CD14-positive monocyte (primary cell): ENCODE measurements around the gene FCGR2B. TPM values are rescaled to one million over a fixed set of nuclear protein-coding genes. Genes with fewer than 3 reads are reported as not detected.
A peak's percentile ranks its signal among the peaks of the same experiment; 100 is the strongest.
"Not testable (repeated sequence)": the region's sequence is repeated elsewhere in the genome, so short reads cannot be mapped to it uniquely, and the experiment has no call there.

ENCODE experiments used
- DNase-seq, 3 donors: peaks; one replicate each; pipeline ENCODE4 v3.0.0-alpha.2; 2011 to 2022
- H2AFZ ChIP-seq: 2 replicates; pipeline ENCODE4 v1.6.0; 2012; ENCODE audit warnings: mild to moderate bottlenecking, low read depth, low read length, inconsistent platforms; ENCODE audit not compliant: insufficient read depth, poor library complexity, severe bottlenecking
- H3K27ac ChIP-seq, 2 donors: 1 replicate in 1 of 2; 2 replicates in 1 of 2; pipeline ENCODE4 v1.5.1; 2012 to 2013; ENCODE audit warnings: low read length in 2 of 2, control low read depth in 1 of 2, inconsistent platforms in 1 of 2, low read depth in 1 of 2, mild to moderate bottlenecking in 1 of 2
- H3K27me3 ChIP-seq, 2 donors: one replicate each; pipeline versions ENCODE4 v1.6.0 to v1.6.1; 2011 to 2013; ENCODE audit warnings: low read length in 2 of 2; ENCODE audit not compliant: control insufficient read depth in 2 of 2, insufficient read depth in 2 of 2
- H3K36me3 ChIP-seq, 2 donors: replicated peaks in 1 of 2; 1 replicate in 1 of 2; 2 replicates in 1 of 2; pipeline versions ENCODE4 v1.5.1 to v1.6.1; 2012 to 2013; ENCODE audit warnings: low read length in 2 of 2, control low read depth in 1 of 2, inconsistent platforms in 1 of 2, mild to moderate bottlenecking in 1 of 2; ENCODE audit not compliant: insufficient read depth in 2 of 2, control insufficient read depth in 1 of 2
- H3K4me1 ChIP-seq, 2 donors: 1 replicate in 1 of 2; 2 replicates in 1 of 2; pipeline versions ENCODE4 v1.5.1 to v1.6.1; 2012 to 2013; ENCODE audit warnings: low read length in 2 of 2, control low read depth in 1 of 2, inconsistent platforms in 1 of 2, mild to moderate bottlenecking in 1 of 2, moderate library complexity in 1 of 2; ENCODE audit not compliant: insufficient read depth in 2 of 2, control insufficient read depth in 1 of 2
- H3K4me2 ChIP-seq: replicated peaks from 2 replicates; pipeline ENCODE3; 2012; ENCODE audit warnings: low read length, moderate library complexity, mild to moderate bottlenecking; ENCODE audit not compliant: poor library complexity, severe bottlenecking; ENCODE audit errors: extremely low read depth
- H3K4me3 ChIP-seq, 3 experiments: fragments of 200-600 bp in 1 of 3; sonication (generic) in 1 of 3; replicated peaks in 1 of 3; 1 replicate in 2 of 3; 2 replicates in 1 of 3; pipeline ENCODE4 v1.5.1; 2011 to 2013; ENCODE audit warnings: low read length in 3 of 3, mild to moderate bottlenecking in 3 of 3, control low read depth in 2 of 3, low read depth in 2 of 3, inconsistent platforms in 1 of 3, moderate library complexity in 1 of 3
- H3K79me2 ChIP-seq: 2 replicates; pipeline ENCODE4 v1.6.0; 2012; ENCODE audit warnings: mild to moderate bottlenecking, control low read depth, inconsistent platforms, low read length, moderate library complexity; ENCODE audit not compliant: insufficient read depth
- H3K9ac ChIP-seq: 2 replicates; pipeline ENCODE4 v1.6.0; 2017; ENCODE audit warnings: low read length, mild to moderate bottlenecking; ENCODE audit not compliant: insufficient read depth, poor library complexity, severe bottlenecking
- H3K9me3 ChIP-seq, 2 donors: replicated peaks in 1 of 2; 1 replicate in 1 of 2; 2 replicates in 1 of 2; pipeline versions ENCODE4 v1.5.1 to v1.6.1; 2012 to 2013; ENCODE audit warnings: low read length in 2 of 2, control low read depth in 1 of 2; ENCODE audit not compliant: control insufficient read depth in 1 of 2, insufficient read depth in 1 of 2
- H4K20me1 ChIP-seq: 2 replicates; pipeline ENCODE4 v1.6.0; 2012; ENCODE audit warnings: mild to moderate bottlenecking, low read length, control low read depth, moderate library complexity; ENCODE audit not compliant: insufficient read depth
- H3K27ac Mint-ChIP-seq, 7 donors: one replicate each; pipeline ENCODE4 v1.8.0; 2020; ENCODE audit warnings: mild to moderate bottlenecking in 7 of 7, mixed read lengths in 7 of 7, moderate library complexity in 6 of 7, inconsistent platforms in 2 of 7
- H3K27me3 Mint-ChIP-seq, 3 donors: one replicate each; pipeline ENCODE4 v1.8.0; 2021 to 2022; ENCODE audit warnings: low read depth in 3 of 3, mild to moderate bottlenecking in 3 of 3, mixed read lengths in 3 of 3, moderate library complexity in 3 of 3, inconsistent platforms in 1 of 3
- H3K36me3 Mint-ChIP-seq, 2 donors: one replicate each; pipeline ENCODE4 v1.8.0; 2020; ENCODE audit warnings: mixed read lengths in 2 of 2, inconsistent platforms in 1 of 2, mild to moderate bottlenecking in 1 of 2
- H3K4me1 Mint-ChIP-seq: one replicate; pipeline ENCODE4 v1.8.0; 2020; ENCODE audit warnings: mild to moderate bottlenecking, mixed read lengths
- H3K4me3 Mint-ChIP-seq, 2 donors: one replicate each; pipeline ENCODE4 v1.8.0; 2020; ENCODE audit warnings: mild to moderate bottlenecking in 2 of 2, mixed read lengths in 2 of 2, moderate library complexity in 1 of 2
- H3K9me3 Mint-ChIP-seq, 7 donors: one replicate each; pipeline ENCODE4 v1.8.0; 2020 to 2022; ENCODE audit warnings: mixed read lengths in 7 of 7, mild to moderate bottlenecking in 6 of 7, moderate library complexity in 6 of 7, inconsistent platforms in 2 of 7
- WGBS: methylation state at CpG from one replicate; pipeline ENCODE4 v1.1.5; 2013; ENCODE audit warnings: missing lambda C conversion rate; ENCODE audit not compliant: insufficient coverage; 5-methylcytosine and 5-hydroxymethylcytosine counted together
- intact Hi-C, 2 donors: fragments of 100-400 bp; cut with micrococcal nuclease; formaldehyde crosslinking; loops; one replicate each; pipeline versions ENCODE4 v1.15.0 to v1.15.1; 2023
- polyA plus RNA-seq, 3 donors: library from polyadenylated mRNA; depleted of rRNA in 1 of 3; unstranded in 2 of 3; stranded (reverse) in 1 of 3; fragments of 300-500 nt in 2 of 3; fragments of >200 nt in 1 of 3; fragmentation: Illumina TruSeq in 2 of 3; gene quantifications; 1 replicate in 2 of 3; 2 replicates in 1 of 3; pipeline ENCODE4 v1.2.3, GENCODE V29; 2012 to 2021
- TF ChIP-seq, protein P1 (sequence below): fragments of 200-600 bp; IDR thresholded peaks from one replicate; pipeline ENCODE4 v1.8.0; 2022; ENCODE audit warnings: antibody characterized with exemption, mild to moderate bottlenecking

Gene FCGR2B
- polyA plus RNA-seq, 3 donors, result 12.1 to 41.5 (median 24.9) TPM

DNA sequence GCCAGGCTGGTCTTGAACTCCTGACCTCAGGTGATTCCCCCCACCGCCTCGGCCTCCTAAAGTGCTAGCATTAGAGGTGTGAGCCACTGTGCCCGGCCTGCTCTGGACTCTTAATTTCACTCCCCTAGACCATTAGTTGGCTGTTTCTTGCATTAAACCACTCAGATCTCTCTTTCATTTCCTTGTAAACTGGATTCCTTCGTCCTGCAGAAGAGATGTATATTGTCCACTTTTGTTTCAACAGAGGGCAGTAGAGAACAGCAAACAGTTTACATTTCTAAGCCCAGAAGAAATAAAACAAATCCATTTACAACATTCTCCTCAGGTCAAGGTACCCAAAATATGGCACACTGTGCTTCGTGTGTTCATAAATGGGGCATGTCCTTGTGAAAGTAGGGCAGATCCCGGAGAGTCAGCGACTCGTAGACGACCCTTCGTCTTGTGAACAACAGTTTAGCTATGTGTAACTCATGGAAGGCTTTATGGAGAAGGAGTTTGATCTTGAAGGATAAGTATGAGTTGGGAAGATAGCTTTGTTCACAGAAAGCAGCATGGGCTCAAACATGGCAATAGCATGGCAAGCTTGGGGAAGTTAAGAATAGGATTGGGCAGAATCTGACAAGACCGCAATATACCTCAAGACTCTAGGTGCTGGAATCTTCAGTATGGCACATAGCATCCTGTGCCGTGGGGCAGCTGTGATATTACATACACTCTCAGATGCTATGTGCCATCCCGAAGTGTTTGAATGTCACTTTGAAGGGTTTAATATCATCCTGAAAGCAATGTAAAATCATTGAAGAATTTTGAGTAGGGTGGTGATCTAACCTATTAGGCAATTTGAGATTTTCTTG is 15.2 kb upstream of the FCGR2B start:
- H4K20me1 ChIP-seq, H3K4me2 ChIP-seq, H3K36me3 ChIP-seq, H3K79me2 ChIP-seq, H3K27ac Mint-ChIP-seq, H3K27ac ChIP-seq, H2AFZ ChIP-seq, H3K9me3 ChIP-seq, H3K9me3 Mint-ChIP-seq, intact Hi-C loops, H3K9ac ChIP-seq, H3K36me3 Mint-ChIP-seq, H3K4me3 ChIP-seq: not testable (repeated sequence)
- Mint-ChIP-seq H3K4me3 (peak overlapping the region in 1 of 2 donors; percentile 46), H3K27me3 (peaks cover 12 to 24% (median 18%) of the 10 kb centered on the region in 3 donors), H3K4me1 (peaks cover 29% of the 10 kb centered on the region)
- TF ChIP-seq, protein P1, sequence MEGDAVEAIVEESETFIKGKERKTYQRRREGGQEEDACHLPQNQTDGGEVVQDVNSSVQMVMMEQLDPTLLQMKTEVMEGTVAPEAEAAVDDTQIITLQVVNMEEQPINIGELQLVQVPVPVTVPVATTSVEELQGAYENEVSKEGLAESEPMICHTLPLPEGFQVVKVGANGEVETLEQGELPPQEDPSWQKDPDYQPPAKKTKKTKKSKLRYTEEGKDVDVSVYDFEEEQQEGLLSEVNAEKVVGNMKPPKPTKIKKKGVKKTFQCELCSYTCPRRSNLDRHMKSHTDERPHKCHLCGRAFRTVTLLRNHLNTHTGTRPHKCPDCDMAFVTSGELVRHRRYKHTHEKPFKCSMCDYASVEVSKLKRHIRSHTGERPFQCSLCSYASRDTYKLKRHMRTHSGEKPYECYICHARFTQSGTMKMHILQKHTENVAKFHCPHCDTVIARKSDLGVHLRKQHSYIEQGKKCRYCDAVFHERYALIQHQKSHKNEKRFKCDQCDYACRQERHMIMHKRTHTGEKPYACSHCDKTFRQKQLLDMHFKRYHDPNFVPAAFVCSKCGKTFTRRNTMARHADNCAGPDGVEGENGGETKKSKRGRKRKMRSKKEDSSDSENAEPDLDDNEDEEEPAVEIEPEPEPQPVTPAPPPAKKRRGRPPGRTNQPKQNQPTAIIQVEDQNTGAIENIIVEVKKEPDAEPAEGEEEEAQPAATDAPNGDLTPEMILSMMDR, result peak; percentile 47
- peaks cover 29 to 39% of the 10 kb centered on the region in 2 donors for H3K4me1 ChIP-seq
- peaks cover 3 to 12% of the 10 kb centered on the region in 2 donors for H3K27me3 ChIP-seq
- peak; percentile 15 to 41 (median 26) for DNase-seq
- WGBS, result 0% methylated on average over 1 of the region's 13 CpGs

DNA sequence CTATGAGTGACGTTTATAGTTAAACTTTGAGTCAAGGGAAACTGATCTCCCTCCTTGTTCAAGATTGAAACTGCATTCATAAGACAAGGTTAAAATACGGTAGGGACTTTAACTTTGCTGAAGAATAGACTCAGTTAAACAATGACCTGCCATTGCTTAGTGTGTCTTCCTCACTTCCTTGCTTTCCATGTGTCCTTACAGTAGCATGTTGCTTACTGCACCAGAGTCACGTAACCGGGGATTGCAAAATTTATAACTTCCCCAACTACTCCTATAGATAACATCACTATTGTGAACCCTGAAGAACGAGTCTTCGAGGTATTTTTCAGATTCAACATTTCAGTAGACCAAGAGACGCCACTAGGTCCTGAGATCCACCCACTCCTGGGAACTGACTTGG is 9.4 kb upstream of the FCGR2B start:
- Mint-ChIP-seq H3K4me1 (peaks cover 16% of the 10 kb centered on the region), H3K27me3 (peaks cover 18 to 35% (median 23%) of the 10 kb centered on the region in 3 donors)
- intact Hi-C loops, result loop anchor here in 1 of 2 donors (10.0 kb wide), 1 partner anchor 89 kb away; no protein-coding TSS in a partner anchor
- not testable (repeated sequence) for DNase-seq, H3K79me2 ChIP-seq, H3K27ac ChIP-seq, H3K36me3 Mint-ChIP-seq, H3K4me3 ChIP-seq, H4K20me1 ChIP-seq, H3K36me3 ChIP-seq, H3K9ac ChIP-seq, H3K9me3 Mint-ChIP-seq, H2AFZ ChIP-seq, H3K4me3 Mint-ChIP-seq, H3K27ac Mint-ChIP-seq, H3K9me3 ChIP-seq, H3K4me2 ChIP-seq, H3K4me1 ChIP-seq
- H3K27me3 ChIP-seq, result peaks cover 5 to 16% of the 10 kb centered on the region in 2 donors
- WGBS, result no CpG with 5 or more reads among the region's 7 CpGs

DNA sequence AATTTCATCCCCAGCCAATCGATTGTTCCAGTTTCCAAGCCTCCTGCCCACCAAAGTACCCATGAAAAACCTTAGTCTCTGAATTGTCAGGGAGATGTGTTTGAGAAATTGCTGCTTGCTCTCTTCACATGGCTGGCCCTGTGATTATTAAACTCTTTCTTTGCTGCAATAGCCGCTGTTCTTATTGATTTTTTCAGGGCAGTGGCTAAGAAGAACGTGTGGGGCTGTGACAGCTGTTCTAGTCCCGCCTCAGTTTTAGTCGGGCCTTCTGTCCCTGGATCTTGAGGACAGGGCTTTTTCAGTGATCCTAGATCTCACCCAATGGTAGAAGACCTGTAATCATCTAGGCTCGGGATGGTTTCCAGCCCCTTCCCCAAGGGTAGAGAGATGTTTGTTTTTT is 9.0 kb upstream of the FCGR2B start:
- not testable (repeated sequence) for H3K4me1 ChIP-seq, H3K36me3 ChIP-seq, H2AFZ ChIP-seq, H3K27ac ChIP-seq, H3K9me3 Mint-ChIP-seq, H3K36me3 Mint-ChIP-seq, H3K79me2 ChIP-seq, H3K4me3 ChIP-seq, DNase-seq, H4K20me1 ChIP-seq, H3K4me2 ChIP-seq, H3K9ac ChIP-seq, H3K9me3 ChIP-seq
- no CpG with 5 or more reads among the region's 6 CpGs for WGBS
- peaks cover 18 to 34% (median 23%) of the 10 kb centered on the region in 3 donors for H3K27me3 Mint-ChIP-seq
- H3K27ac Mint-ChIP-seq, result peak overlapping the region in 6 of 7 donors; percentile 35 to 87 (median 63)
- peaks cover 16% of the 10 kb centered on the region for H3K4me1 Mint-ChIP-seq
- peak overlapping the region in 1 of 2 donors; percentile 35 for H3K4me3 Mint-ChIP-seq
- H3K27me3 ChIP-seq, result peaks cover 5 to 13% of the 10 kb centered on the region in 2 donors
- intact Hi-C loops, result loop anchor here in 1 of 2 donors (10.0 kb wide), 1 partner anchor 89 kb away; no protein-coding TSS in a partner anchor

DNA sequence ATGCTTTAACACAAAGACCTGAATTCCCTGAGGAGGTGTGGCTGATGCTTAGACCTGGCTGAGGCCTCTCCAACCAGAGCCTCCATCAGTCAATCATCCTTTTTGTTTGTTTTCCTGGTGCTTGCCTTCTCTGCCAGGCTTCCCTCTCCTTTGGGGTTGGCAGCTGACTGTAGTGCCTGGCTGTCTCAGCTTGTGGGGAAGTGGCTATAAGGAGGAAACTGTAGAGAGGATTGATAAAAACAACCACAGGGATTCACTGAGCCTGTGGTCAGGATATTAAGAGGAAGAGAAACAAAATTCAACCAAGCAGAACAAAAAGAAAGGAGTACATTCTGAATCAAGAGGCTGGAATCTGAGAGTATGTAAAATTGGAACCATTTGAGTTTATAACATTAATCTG is 4.4 kb upstream of the FCGR2B start:
- not testable (repeated sequence) for DNase-seq

More for the DNA sequence above, 4.4 kb upstream of the FCGR2B start:
- not testable (repeated sequence) for H3K9ac ChIP-seq, H3K4me3 Mint-ChIP-seq, H2AFZ ChIP-seq, H3K4me1 Mint-ChIP-seq, H4K20me1 ChIP-seq, H3K9me3 ChIP-seq, H3K4me2 ChIP-seq, H3K36me3 ChIP-seq, H3K79me2 ChIP-seq, H3K27ac ChIP-seq, H3K4me3 ChIP-seq, H3K36me3 Mint-ChIP-seq, H3K27me3 ChIP-seq, H3K9me3 Mint-ChIP-seq, H3K27ac Mint-ChIP-seq, H3K4me1 ChIP-seq
- intact Hi-C loops, result loop anchor here in 1 of 2 donors (10.0 kb wide), 1 partner anchor 94 kb away; no protein-coding TSS in a partner anchor
- peaks cover 10 to 19% (median 12%) of the 10 kb centered on the region in 3 donors for H3K27me3 Mint-ChIP-seq
